ENCODE results near the gene DENND5B. TPM values are rescaled to one million over a fixed set of nuclear protein-coding genes. Genes with fewer than 3 reads are reported as not detected.
"Not testable (repeated sequence)": the region's sequence is repeated elsewhere in the genome, so short reads cannot be mapped to it uniquely, and the experiment has no call there.

The DENND5B gene
- under 1 TPM; 0.10 to 0.18 TPM for total RNA-seq

DNA sequence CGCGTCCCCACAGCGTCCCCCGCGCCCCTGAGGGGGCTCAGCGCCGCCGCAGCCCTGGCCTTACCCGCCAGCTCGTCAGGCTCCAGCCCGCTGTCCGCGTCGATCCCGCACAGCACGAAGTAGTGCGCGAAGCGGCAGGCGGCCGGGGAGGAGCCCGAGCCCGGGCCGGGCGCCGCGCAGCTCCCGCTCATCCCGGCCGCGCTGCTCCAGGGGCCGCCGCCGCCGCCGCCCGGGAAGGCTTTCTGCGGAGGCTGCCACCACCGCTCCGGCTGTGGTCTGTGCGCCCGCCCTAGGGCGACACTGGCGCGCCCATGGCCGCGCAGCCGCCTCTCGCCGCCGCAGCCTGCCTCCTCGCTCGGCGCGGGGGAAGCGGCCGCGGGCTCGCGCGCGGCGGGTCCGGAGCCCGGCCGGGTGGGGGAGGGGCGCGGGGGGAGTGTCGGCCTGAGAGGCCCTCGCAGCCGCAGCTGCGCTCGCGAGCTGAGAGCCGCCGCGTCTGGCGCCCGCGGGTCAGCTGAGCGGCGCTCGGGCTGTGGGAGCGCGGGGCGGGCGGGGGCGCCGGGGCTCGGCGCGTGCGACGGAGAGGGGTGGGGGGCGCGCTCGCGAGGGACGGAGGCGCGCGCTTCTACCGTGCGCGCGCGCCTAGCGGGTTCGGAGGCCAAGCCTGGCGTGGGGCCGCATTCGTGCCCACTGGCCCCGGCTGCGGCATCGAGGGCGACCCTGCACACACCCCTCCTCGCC is at the start of gene DENND5B:
DENND5B (minus strand) TSS at position 495 of the 738 bp plus-strand sequence; CDS start at position 191, 304 bp downstream.
- ATAC-seq (peak; percentile 52 to 67), DNase-seq (ENCODE audit: low spot score in 2 of 2) (peak in 1 of 2 donors; percentile 33)
- H3K9me3 Mint-ChIP-seq: no peaks in the 10 kb centered on the region
- H3K27ac Mint-ChIP-seq: no peak within 1 kb of the TSS
- H3K36me3 Mint-ChIP-seq: peaks cover 5 to 7% of the 10 kb centered on the region in 2 donors

DNA sequence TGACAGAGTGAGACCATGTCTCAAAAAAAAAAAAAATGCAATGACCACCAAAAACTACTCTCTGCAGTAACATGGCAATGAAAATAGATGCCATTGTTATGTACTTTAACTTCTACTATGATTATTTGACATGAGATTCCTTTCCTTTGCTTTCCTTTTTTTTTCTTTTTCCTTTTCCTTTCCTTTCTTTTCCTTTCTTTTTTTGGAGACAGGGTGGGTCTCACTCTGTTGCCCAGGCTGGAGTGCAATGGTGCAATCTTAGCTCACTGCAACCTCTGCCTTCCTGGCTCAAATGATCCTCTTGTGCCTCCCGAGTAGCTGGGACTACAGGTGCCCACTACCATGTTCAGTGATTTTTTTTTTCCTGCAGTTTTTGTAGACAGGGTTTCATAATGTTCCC is 43.7 kb upstream of the DENND5B start:
- no peak for ATAC-seq
- H3K36me3 Mint-ChIP-seq: no peaks in the 10 kb centered on the region

DNA sequence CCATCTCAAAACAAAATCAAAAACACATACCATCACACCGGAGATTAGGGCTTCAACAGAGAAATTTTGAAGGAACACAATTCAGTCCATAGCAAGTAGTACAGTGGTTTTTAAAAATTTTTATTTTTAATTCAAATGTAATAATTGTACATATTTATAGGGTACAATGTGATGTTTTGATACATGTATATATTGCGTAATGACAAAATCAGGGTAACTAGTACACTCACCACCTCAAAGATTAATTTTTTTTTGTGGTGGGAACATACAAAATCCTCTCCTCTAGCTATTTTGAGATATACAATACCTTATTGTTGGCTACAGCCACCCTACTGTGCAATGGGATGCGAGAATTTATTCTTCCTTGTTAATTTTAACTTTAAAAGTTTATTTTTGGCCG is 42.5 kb upstream of the DENND5B start:
- Mint-ChIP-seq H3K9me3 (no peaks in the 10 kb centered on the region), H3K36me3 (no peaks in the 10 kb centered on the region), H3K27ac (no peak overlapping the region)
- ATAC-seq: no peak
- no peak for DNase-seq (ENCODE audit: low spot score in 2 of 2)

More for the DNA sequence above, 43.7 kb upstream of the DENND5B start:
- no peak for DNase-seq (ENCODE audit: low spot score in 2 of 2)
- no peak overlapping the region for H3K27ac Mint-ChIP-seq
- H3K9me3 Mint-ChIP-seq: no peaks in the 10 kb centered on the region

DNA sequence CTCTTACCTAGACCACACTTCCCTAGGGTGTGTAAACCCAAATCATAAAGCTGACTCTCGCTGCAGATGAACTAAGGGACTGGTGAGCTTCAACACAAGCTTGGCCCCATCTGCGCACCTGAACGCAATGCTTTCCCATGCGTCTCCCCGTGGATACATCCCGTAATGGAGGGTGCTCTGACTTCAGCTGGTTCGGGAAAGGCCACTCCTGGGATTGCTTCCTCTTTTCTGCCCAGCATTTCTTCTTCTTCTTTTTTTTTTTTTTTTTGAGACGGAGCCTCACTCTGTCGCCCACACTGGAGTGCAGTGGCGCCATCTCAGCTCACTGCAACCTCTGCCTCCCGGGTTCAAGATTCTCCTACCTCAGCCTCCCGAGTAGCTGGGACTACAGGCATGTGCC is 40.9 kb upstream of the DENND5B start:
- no peak overlapping the region for H3K27ac Mint-ChIP-seq
- ATAC-seq: no peak

DNA sequence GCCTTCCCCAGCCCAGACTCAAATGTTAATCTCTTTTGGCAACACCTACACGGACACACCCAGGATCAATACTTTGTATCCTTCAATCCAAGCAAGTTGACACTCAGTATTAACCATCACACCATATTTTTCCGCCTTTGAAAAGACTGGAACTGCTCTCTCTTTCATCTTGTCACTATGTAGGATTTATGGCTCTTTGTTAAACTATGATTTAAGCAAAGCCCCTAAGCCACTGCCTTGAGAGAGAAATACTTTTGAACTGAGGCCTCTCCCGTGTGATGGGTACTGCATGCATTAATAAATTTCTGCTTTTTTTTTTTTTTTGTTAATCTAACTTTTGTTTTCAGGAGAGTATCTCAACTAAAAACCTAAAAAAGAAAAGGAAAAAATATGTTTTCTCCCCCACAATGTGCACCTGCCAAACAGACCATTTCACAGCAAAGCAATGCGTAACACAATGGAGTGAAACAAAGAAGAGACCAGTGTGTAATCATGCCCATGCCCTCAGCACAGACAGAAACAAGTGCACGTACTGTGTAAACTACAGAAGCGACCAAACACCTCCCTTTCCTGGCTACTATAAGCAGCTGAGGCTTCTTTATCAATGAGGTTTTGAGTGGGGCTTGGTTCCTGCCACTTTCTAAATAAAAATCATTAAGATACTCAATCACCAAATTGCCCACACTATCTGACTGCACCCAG is 40.2 kb upstream of the DENND5B start:
- ATAC-seq (no peak), DNase-seq (ENCODE audit: low spot score in 2 of 2) (no peak)
- Mint-ChIP-seq H3K36me3 (peaks cover 0 to 6% of the 10 kb centered on the region in 2 donors), H3K9me3 (peaks cover 0 to 1% of the 10 kb centered on the region in 2 donors), H3K27ac (no peak overlapping the region)

More for the DNA sequence above, 40.9 kb upstream of the DENND5B start:
- Mint-ChIP-seq H3K36me3 (no peaks in the 10 kb centered on the region), H3K9me3 (no peaks in the 10 kb centered on the region)
- no peak for DNase-seq (ENCODE audit: low spot score in 2 of 2)

DNA sequence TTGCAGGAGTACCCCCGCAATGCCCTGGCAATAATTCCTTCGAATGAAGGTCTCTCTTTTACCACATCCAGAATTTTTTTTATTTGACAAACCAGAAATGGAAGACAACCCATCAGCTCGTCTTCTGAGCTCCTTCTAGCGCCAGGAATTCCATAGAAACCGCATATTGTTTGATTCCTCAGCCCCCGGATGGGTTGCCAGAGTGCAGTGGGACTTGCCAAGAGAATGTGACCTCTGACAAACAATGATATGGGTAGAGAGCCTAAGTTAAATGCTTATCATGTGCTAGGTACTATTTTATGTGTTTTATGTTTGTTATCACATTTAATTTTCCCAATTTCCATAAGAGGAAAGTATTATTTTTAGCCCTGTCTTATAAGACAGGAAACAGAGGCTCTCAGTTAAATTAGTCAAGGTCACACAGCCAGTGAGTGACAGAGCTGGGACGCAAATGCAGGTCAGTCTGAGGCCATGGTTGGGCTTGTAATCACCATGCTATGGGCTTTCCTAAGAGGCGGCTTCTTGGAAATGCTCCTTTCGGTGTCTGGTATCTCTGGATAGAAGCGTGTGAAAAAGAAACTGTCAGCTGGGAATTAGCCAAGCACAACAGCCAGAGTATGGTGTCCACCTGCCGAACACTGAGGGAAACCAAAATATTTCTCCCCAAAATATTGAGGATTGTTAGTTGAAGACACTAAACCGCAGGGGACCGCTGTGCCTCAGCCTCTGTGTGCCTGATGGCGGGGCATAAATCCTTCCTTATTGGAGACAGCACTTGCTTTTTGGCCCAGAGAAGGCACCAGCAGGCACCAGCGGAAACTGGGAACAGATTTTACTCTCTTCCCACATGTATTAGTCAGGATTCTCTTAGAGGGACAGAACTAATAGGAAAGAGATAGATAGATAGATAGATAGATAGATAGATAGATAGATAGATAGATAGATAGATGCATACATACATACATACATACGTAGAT is 39.1 kb upstream of the DENND5B start:
- Mint-ChIP-seq H3K36me3 (peaks cover 0 to 10% of the 10 kb centered on the region in 2 donors), H3K9me3 (peaks cover 0 to 5% of the 10 kb centered on the region in 2 donors), H3K27ac (no peak overlapping the region)
- no peak for DNase-seq (ENCODE audit: low spot score in 2 of 2)
- ATAC-seq: no peak

DNA sequence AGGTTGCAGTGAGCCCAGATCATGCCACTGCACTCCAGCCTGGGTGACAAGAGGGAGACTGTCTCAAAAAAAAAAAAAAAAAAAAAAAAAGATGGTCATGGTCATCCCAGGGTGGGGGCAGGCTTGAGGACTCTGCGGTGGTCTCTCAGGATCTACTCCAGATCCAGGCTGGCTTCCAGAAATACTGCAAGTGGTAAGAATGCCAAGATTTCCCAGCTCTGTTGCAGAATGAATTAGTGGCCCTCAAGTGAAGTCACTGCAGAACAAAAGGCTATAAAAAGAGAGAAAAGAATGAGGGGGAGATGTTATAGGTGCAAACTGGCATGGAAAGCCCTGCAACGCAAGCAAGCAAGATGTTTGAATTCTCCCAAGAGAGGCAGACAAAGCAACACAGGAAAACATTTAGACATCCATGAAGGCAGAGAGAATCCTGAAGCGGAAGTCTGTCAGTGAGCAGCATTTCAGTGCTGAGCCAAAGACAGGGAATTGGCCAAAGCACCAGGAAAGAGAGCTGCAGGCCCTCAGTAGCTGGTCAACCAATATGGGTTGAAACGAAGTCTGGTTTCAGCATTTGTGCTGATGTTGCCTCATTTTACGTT is 36.6 kb upstream of the DENND5B start:
- DNase-seq (ENCODE audit: low spot score in 2 of 2) (no peak), ATAC-seq (no peak)
- Mint-ChIP-seq H3K27ac (no peak overlapping the region), H3K36me3 (peaks cover 0 to 10% of the 10 kb centered on the region in 2 donors), H3K9me3 (peaks cover 0 to 5% of the 10 kb centered on the region in 2 donors)

DNA sequence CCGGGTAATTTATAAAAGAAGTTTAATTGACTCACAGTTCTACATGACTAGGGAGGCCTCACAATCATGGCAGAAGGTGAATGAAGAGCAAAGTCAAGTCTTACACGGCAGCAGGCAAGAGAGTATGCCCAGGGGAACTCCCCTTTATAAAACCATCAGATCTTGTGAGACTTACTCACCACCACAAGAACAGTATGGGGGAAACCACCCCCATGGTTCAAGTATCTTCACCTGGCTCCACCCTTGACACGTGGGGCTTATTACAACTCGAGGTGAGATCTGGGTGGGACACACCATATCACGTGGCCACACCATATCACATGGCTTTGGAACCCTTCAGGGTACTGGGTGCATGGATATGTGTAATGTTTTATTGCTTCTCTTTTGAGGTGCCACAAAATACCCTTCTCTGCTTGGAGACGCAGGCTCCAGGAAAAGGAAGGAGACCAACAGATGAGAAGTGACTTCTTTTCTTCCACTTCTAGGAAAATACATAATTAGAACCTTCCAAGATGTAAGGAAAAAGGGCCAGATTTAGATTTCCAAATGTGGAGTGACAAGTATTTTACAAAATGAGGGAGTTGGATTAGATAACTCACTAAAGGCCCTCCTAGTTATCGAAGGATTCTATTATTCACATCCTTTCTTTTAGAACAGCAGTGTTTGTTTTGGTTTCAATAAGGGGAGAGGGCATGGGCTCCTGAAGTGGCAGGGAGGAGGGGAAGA is 35.5 kb upstream of the DENND5B start:
- H3K9me3 Mint-ChIP-seq: peaks cover 0 to 5% of the 10 kb centered on the region in 2 donors
- ATAC-seq (peak in 1 of 2 donors; percentile 93), DNase-seq (ENCODE audit: low spot score in 2 of 2) (no peak)
- peaks cover 0 to 10% of the 10 kb centered on the region in 2 donors for H3K36me3 Mint-ChIP-seq
- no peak overlapping the region for H3K27ac Mint-ChIP-seq

DNA sequence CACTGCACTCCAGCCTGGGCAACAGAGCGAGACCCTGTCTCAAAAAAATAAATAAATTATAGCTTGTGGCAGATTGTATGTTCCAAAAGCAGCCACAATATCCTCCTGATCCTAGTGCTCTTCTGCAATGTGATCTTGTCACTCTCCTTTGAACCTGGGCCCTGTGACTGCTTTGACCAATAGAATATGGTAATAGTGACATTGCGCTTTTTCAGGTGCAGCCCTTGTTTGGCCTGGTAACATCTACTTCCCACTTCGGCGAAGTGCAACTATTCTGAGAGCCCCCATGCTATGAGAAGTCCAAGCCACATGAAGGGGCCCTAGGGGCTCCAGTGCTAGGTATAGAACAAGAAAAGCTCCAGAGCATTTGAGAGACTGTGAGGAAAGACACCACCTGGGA is 31.1 kb upstream of the DENND5B start:
- Mint-ChIP-seq H3K36me3 (peaks cover 0 to 10% of the 10 kb centered on the region in 2 donors), H3K27ac (peak overlapping the region in 1 of 2 donors; percentile 55), H3K9me3 (peaks cover 0 to 5% of the 10 kb centered on the region in 2 donors)
- ATAC-seq (no peak), DNase-seq (ENCODE audit: low spot score in 2 of 2) (no peak)

DNA sequence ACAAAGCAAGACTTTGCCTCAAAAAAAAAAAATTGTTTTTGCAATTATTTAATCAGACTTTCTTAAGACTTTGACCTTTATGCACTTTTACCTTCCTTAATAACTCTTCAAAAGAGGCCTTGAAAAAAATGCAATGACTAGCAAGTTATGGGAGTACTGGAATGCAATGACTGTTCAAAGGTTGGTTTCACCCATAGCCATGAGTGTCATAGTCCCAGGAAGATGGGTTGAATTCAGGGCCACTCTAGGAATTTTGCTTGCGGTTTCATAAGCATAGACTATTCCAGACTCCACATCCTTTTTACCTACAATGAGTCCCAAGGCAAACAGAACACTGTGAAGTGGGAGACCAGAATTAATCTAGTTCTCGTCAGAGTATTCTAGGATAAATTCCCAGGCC is 29.4 kb upstream of the DENND5B start:
- H3K36me3 Mint-ChIP-seq: no peaks in the 10 kb centered on the region
- ATAC-seq (no peak), DNase-seq (ENCODE audit: low spot score in 2 of 2) (no peak)
- H3K27ac Mint-ChIP-seq: no peak overlapping the region
- H3K9me3 Mint-ChIP-seq: no peaks in the 10 kb centered on the region

DNA sequence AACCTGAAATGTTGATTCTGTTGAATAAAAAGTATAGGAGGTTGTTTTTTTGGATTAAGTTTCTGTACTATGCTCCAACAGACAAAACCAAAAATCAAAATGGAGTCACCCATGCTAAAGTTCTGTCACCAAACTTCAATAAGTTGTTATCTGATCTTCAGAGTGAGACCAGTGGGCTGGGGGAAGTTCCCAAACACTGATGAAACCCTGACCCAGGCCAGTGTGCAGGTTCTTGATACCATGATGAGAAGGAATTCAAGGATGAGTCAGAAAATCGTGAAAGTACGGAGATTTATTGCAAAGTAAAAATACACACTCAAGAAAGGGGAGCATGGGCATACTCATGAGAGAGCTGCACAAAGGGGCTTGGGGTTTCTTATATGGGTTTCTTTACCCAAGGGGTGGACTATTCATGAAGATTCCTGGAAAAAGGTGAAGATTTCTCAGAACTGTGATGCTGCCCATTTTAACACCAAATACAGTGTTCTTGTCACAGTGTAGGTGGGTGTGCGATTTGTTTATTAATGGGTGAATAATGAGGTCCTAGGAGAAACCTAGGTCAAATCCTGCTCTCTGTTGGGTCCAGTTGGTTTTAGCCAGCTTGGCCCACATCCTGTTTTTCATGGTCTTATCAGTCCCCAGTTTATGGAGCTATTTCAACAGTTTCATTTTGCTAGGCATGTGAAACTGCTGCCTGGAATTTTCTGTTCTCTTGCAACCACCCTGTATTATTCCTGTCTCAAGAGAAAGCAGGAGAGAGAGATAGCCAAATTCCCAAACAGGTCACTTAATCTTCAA is 27.5 kb upstream of the DENND5B start:
- DNase-seq (ENCODE audit: low spot score in 2 of 2) (no peak), ATAC-seq (no peak)
- H3K27ac Mint-ChIP-seq: no peak overlapping the region
- H3K9me3 Mint-ChIP-seq: no peaks in the 10 kb centered on the region
- H3K36me3 Mint-ChIP-seq: no peaks in the 10 kb centered on the region

DNA sequence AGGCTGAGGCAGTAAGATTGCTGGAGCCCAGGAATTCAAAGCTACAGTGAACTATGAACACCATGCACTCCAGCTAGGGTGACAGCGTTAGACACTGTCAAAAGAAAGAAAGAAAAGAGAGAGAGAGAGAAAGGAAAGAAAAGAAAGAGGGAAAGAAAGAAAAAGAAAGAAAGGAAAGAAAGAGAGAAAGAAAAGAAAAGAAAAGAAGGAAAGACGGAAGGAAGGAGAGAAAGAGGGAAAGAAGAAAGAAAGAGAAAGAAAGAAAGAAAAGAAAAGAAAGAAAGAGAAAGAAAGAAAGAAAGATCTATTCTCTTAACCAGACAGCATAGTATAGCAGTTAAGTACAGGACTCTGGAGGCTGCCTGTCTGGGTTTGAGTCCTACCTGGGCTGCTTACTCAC is 21.9 kb upstream of the DENND5B start:
- no peak overlapping the region for H3K27ac Mint-ChIP-seq
- ATAC-seq (no peak), DNase-seq (ENCODE audit: low spot score in 2 of 2) (no peak)
- H3K9me3 Mint-ChIP-seq: peaks cover 4 to 5% of the 10 kb centered on the region in 2 donors
- H3K36me3 Mint-ChIP-seq: peaks cover 5% of the 10 kb centered on the region in 2 donors

DNA sequence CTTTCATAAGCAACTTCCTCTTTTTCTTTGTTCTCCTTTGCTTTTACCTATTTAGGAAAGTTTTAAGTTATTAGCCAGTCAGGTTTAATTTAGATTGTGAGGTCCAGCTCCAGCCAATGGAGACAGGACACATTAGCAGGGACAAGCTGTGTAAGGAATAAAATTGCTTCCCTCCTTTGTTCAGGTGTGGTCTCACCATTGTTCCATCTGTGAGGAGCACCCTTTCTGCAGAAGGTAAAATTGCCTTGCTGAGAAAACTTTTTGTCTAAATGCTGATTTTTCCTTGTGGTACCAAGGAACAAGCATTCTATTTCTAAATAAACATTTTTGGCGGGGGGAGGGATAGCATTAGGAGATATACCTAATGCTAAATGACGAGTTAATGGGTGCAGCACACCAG is 17.4 kb upstream of the DENND5B start:
- H3K36me3 Mint-ChIP-seq; H3K27ac Mint-ChIP-seq; DNase-seq (ENCODE audit: low spot score in 2 of 2); ATAC-seq: not testable (repeated sequence)
- peaks cover 9 to 10% of the 10 kb centered on the region in 2 donors for H3K9me3 Mint-ChIP-seq

DNA sequence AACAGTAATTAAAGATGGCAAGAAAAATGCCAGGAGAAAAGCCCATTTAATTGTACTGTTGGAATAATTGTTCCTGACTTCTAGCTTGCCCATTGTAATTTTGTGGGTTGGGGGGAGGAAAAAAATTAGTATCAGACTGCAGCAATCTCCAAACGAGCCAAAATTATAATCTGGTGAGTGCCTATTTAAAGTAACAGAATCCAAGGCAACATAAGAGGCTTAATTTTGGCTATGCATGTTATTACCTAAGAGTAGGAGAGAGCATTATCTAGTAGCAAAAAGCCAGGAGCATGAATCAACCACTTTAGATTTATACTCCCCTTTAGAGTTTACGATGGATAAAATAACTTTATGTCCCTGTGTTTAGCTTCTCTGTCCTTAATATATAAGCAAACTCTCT is 14.6 kb upstream of the DENND5B start:
- DNase-seq (ENCODE audit: low spot score in 2 of 2): no peak
- Mint-ChIP-seq H3K36me3 (peaks cover 5% of the 10 kb centered on the region in 2 donors), H3K27ac (no peak overlapping the region), H3K9me3 (peaks cover 9 to 10% of the 10 kb centered on the region in 2 donors)
- no peak for ATAC-seq

DNA sequence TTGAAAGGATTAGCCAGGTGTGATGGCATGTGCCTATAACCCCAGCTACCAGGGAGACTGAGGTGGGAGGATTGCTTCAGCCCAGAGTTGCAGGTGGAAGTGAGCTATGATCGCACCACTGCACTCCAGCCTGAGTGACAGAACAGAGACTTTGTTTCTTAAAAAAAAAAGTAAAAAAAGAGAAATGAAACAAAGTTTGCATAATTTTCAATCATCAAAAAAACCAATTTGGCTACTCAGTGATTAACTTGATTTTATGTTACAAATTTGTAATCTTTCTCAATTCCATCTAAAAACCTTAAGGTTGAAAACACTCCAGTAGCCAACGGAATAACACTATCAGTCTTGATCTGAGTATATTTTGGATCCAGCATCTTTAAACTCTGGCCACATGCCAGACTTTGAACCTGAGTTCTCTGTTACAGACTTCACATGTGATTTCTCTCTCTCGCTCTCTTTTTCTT is 12.6 kb upstream of the DENND5B start:
- Mint-ChIP-seq H3K27ac (no peak overlapping the region), H3K36me3 (peaks cover 5% of the 10 kb centered on the region in 2 donors), H3K9me3 (peaks cover 9 to 10% of the 10 kb centered on the region in 2 donors)
- no peak for ATAC-seq
- no peak for DNase-seq (ENCODE audit: low spot score in 2 of 2)

All from activated naive CD4-positive, alpha-beta T cell treated with anti-CD3 and anti-CD28 coated beads, Interleukin-2, amount 50 U/mL, for 72 hours (primary cell).